ENCODE results near the gene LRRC34. TPM values are rescaled to one million over a fixed set of nuclear protein-coding genes. Genes with fewer than 3 reads are reported as not detected.

LRRC34 gene
- total and polyA plus RNA-seq, 10 of the 15 experiments (the other 5 are each of a cell fraction or from before 2014, with no cell fraction given): 0.24 to 3.7 (median 1.7) TPM

GRCh38 chr3:169758359-169758994 is 54.2 kb downstream of the LRRC34 start:
- H2AFZ ChIP-seq (ENCODE audit: control insufficient read depth, low read depth, low read length): no peak overlapping the region

GRCh38 chr3:169755488-169755887 is 57.2 kb downstream of the LRRC34 start:
- BruUV-seq (replicated peaks): no TSS peak
- no peak for FAIRE-seq

More at GRCh38 chr3:169758359-169758994, 54.2 kb downstream of the LRRC34 start:
- Histone ChIP-seq H3K79me2 (ENCODE audit: control insufficient read depth, insufficient read depth, low read length) (no peaks in the 10 kb centered on the region), H3K9ac (ENCODE audit: control insufficient read depth, insufficient read depth, low read length) (no peak overlapping the region), H3K27me3 (replicated peaks in 1 of 2; ENCODE audit: control insufficient read depth in 2 of 2, insufficient read depth in 2 of 2, low read length in 1 of 2) (0 out of 4 replicates have a peak, but pooled peaks cover 0 to 2% of the 10 kb centered on the region in 2 experiments), H3K27ac (ENCODE audit: control insufficient read depth, insufficient read depth) (no peak overlapping the region), H3K4me2 (ENCODE audit: control insufficient read depth, insufficient read depth) (no peak overlapping the region), H3K36me3 (ENCODE audit: control insufficient read depth in 2 of 2, insufficient read depth in 2 of 2, low read length in 1 of 2) (no peaks in the 10 kb centered on the region), H3K4me3 (no peak overlapping the region), H3K9me3 (replicated peaks; ENCODE audit: control insufficient read depth, insufficient read depth, low read length) (no peaks in the 10 kb centered on the region), H4K20me1 (ENCODE audit: control insufficient read depth, insufficient read depth) (no peaks in the 10 kb centered on the region), H3K4me1 (ENCODE audit: control insufficient read depth, insufficient read depth, low read length) (0 out of 2 replicates have a peak, but pooled peaks cover 3% of the 10 kb centered on the region)
- 83% methylated on average over 5 of the region's 5 CpGs for WGBS (ENCODE audit: insufficient coverage, insufficient replicate concordance, low lambda C conversion rate, missing lambda C conversion rate)
- ChIA-PET RAD21 (ENCODE audit: unreplicated experiment) (interaction anchor here (0.8 kb wide), 1 partner anchor 10 kb away, joined by 3 read pairs; the partner anchor contains the start of gene ACTRT3), POLR2A (no interaction called here), SMC1A (ENCODE audit: uncharacterized antibody, unreplicated experiment) (interaction anchor here (1.0 to 1.6 kb wide), 3 partner anchors 82 to 328 kb away, joined by 3 to 5 read pairs (median 3); no protein-coding TSS in a partner anchor), CTCF (interaction anchor here (0.6 to 0.7 kb wide), 2 partner anchors 541 to 579 kb away, joined by 3 to 4 read pairs; no protein-coding TSS in a partner anchor)
- no peak for FAIRE-seq
- no peak for DNase-seq (ENCODE audit: low read depth, low spot score)
- intact Hi-C loops (cut with micrococcal nuclease; ENCODE audit: unreplicated experiment) (no loop called here), in situ Hi-C loops (cut with MboI) (no loop called here)
- BruUV-seq (replicated peaks): no TSS peak
- TF ChIP-seq SREBF2 (IDR thresholded peaks at IDR 0.05; ENCODE audit: low read length) (no peak), MEF2A (IDR thresholded peaks at IDR 0.05; ENCODE audit: insufficient read depth, low read depth, low read length) (0 out of 2 replicates have a peak, but pooled peaks have one; percentile 7), BMI1 (IDR thresholded peaks at IDR 0.05; ENCODE audit: borderline replicate concordance) (no peak), BACH1 (IDR thresholded peaks at IDR 0.05; ENCODE audit: borderline replicate concordance) (no peak)
- ATAC-seq: no peak

More at GRCh38 chr3:169755488-169755887, 57.2 kb downstream of the LRRC34 start:
- no peaks in the 10 kb centered on the region for H3K9me3 ChIP-seq (replicated peaks; ENCODE audit: control insufficient read depth, insufficient read depth, low read length)
- 45% methylated on average over 2 of the region's 2 CpGs for WGBS (ENCODE audit: insufficient coverage, insufficient replicate concordance, low lambda C conversion rate, missing lambda C conversion rate)
- H3K79me2 ChIP-seq (ENCODE audit: control insufficient read depth, insufficient read depth, low read length): no peaks in the 10 kb centered on the region
- SMC1A ChIA-PET (ENCODE audit: uncharacterized antibody, unreplicated experiment): no interaction called here
- RAD21 ChIA-PET (ENCODE audit: unreplicated experiment): no interaction called here
- H3K9ac ChIP-seq (ENCODE audit: control insufficient read depth, insufficient read depth, low read length): no peak overlapping the region
- no peaks in the 10 kb centered on the region for H3K36me3 ChIP-seq (ENCODE audit: control insufficient read depth in 2 of 2, insufficient read depth in 2 of 2, low read length in 1 of 2)
- intact Hi-C loops (cut with micrococcal nuclease; ENCODE audit: unreplicated experiment) (no loop called here), in situ Hi-C loops (cut with MboI) (no loop called here)
- POLR2A ChIA-PET: no interaction called here
- no peak for TF ChIP-seq SUZ12 (IDR thresholded peaks at IDR 0.05; ENCODE audit: unreplicated experiment)
- no peak for TF ChIP-seq ELK1 (IDR thresholded peaks at IDR 0.05; ENCODE audit: low read depth, low read length)
- TF ChIP-seq ATF7 (IDR thresholded peaks at IDR 0.05; ENCODE audit: low read depth): no peak
- TF ChIP-seq ZBTB33 (IDR thresholded peaks at IDR 0.05): no peak
- H3K4me3 ChIP-seq: no peak overlapping the region
- no peaks in the 10 kb centered on the region for H4K20me1 ChIP-seq (ENCODE audit: control insufficient read depth, insufficient read depth)
- H3K27me3 ChIP-seq (replicated peaks in 1 of 2; ENCODE audit: control insufficient read depth in 2 of 2, insufficient read depth in 2 of 2, low read length in 1 of 2): 0 out of 4 replicates have a peak, but pooled peaks cover 0 to 2% of the 10 kb centered on the region in 2 experiments
- H3K27ac ChIP-seq (ENCODE audit: control insufficient read depth, insufficient read depth): no peak overlapping the region
- DNase-seq (ENCODE audit: low read depth, low spot score) (no peak), ATAC-seq (no peak)
- no peak overlapping the region for H2AFZ ChIP-seq (ENCODE audit: control insufficient read depth, low read depth, low read length)
- no peak overlapping the region for H3K4me2 ChIP-seq (ENCODE audit: control insufficient read depth, insufficient read depth)
- CTCF ChIA-PET: interaction anchor here (0.7 kb wide), 1 partner anchor 37 kb away, joined by 3 read pairs; no protein-coding TSS in a partner anchor
- peaks cover 7% of the 10 kb centered on the region; the same call in 1 of the 2 replicates for H3K4me1 ChIP-seq (ENCODE audit: control insufficient read depth, insufficient read depth, low read length)
